ENCODE measurements around the gene PNPLA2.

DNA sequence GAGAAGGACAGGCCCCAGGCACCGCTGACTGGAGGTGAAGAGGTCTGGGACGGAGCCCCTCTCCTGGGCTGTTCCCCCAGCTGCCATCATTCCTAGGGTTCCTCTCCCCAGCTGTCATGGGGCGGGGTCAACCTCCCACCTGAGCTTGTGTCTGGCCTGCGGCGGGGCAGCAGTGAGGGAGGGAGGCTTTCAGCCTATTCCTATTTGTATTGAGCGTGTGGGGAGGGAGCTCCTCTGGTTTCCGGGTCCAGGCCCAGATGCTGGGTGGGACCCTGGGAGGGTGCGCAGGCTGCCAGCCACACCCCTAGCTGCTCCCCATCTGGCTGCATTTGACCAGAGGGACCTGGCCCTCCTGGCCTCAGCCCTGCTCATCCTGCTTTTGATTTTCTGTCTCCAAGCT is 37.7 kb downstream of the PNPLA2 start:
- TF ChIP-seq, protein P1, sequence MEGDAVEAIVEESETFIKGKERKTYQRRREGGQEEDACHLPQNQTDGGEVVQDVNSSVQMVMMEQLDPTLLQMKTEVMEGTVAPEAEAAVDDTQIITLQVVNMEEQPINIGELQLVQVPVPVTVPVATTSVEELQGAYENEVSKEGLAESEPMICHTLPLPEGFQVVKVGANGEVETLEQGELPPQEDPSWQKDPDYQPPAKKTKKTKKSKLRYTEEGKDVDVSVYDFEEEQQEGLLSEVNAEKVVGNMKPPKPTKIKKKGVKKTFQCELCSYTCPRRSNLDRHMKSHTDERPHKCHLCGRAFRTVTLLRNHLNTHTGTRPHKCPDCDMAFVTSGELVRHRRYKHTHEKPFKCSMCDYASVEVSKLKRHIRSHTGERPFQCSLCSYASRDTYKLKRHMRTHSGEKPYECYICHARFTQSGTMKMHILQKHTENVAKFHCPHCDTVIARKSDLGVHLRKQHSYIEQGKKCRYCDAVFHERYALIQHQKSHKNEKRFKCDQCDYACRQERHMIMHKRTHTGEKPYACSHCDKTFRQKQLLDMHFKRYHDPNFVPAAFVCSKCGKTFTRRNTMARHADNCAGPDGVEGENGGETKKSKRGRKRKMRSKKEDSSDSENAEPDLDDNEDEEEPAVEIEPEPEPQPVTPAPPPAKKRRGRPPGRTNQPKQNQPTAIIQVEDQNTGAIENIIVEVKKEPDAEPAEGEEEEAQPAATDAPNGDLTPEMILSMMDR (IDR thresholded peaks at IDR 0.05), result no peak
- TF ChIP-seq POLR2AphosphoS5 (IDR thresholded peaks at IDR 0.05) (no peak), POLR2A (IDR thresholded peaks at IDR 0.05) (no peak)
